RWPE2 (cell line): ENCODE results near the gene ARF1.

Experiments used
- ATAC-seq: fragments of 200-7000 bp; cut with Tn5 transposase; 3 replicates; pipeline ENCODE4 v1.9.1; 2021; ENCODE audit warnings: low read depth
- DNase-seq: peaks from one replicate; pipeline ENCODE4 v3.0.0-alpha.2; 2020; ENCODE audit warnings: low spot score
- H3K27ac ChIP-seq: fragments of 450-650 bp; 2 replicates; pipeline ENCODE4 v1.5.1; 2017; ENCODE audit warnings: mild to moderate bottlenecking; ENCODE audit not compliant: poor library complexity, severe bottlenecking
- H3K27me3 ChIP-seq: fragments of 250-450 bp; sonication (Bioruptor Pico); 2 replicates; pipeline ENCODE4 v1.5.1; 2021; ENCODE audit warnings: mild to moderate bottlenecking, moderate library complexity; ENCODE audit not compliant: insufficient read depth, poor library complexity, severe bottlenecking
- H3K36me3 ChIP-seq: fragments of 250-450 bp; sonication (Bioruptor Pico); 2 replicates; pipeline ENCODE4 v1.5.1; 2020; ENCODE audit warnings: low read depth, mild to moderate bottlenecking, moderate library complexity
- H3K4me1 ChIP-seq: fragments of 250-450 bp; sonication (Bioruptor Pico); 2 replicates; pipeline ENCODE4 v1.5.1; 2021; ENCODE audit warnings: mild to moderate bottlenecking, moderate library complexity; ENCODE audit not compliant: insufficient read depth, poor library complexity, severe bottlenecking
- H3K4me3 ChIP-seq: fragments of 250-450 bp; sonication (Bioruptor Pico); 2 replicates; pipeline ENCODE4 v1.5.1; 2021; ENCODE audit warnings: mild to moderate bottlenecking, moderate library complexity; ENCODE audit not compliant: severe bottlenecking
- H3K9me3 ChIP-seq: fragments of 250-450 bp; sonication (Bioruptor Pico); 2 replicates; pipeline ENCODE4 v1.5.1; 2021; ENCODE audit warnings: mild to moderate bottlenecking, moderate library complexity; ENCODE audit not compliant: severe bottlenecking
- TF ChIP-seq, protein P1 (sequence below): fragments of 450-650 bp; IDR thresholded peaks from one replicate; pipeline ENCODE4 v1.5.1; 2017; ENCODE audit warnings: mild to moderate bottlenecking, moderate library complexity; ENCODE audit not compliant: poor library complexity, severe bottlenecking

Gene ARF1

DNA sequence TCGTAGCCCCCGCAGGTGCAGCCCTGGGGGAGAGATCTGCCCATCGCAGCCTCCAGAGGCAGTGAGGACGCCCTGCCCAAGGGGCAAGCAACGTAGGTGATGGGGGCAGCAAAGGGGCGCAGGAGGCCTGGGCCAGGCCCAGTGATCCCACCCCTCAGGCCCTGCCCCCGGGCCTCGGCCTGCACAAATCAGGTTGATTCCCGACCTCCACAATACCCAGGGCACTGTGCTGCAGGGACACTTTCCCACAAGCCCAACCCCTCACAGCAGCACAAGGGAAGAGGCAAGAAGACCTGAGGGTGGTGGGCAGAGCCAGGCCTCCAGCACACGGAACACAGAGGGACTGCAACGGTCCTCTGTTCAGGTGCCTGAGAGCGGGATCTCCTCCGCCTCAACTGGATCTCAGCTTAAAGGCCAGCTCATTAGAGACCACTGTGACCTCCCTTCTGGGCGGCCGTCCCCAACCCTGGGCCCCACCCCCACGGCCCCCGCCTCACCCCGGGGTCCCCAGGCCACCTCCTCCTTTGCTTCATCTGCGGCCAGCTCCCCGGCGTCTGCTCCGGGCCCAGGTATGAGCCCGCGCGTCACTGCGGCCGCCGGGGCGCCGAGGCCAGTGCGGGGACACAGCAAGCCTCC, 812 bp upstream of the ARF1 start:
- ATAC-seq (peak; percentile 26; the same call in 2 of the 3 replicates), DNase-seq (no peak)
- peaks cover 23% of the 10 kb centered on the region for H3K4me1 ChIP-seq
- no peaks in the 10 kb centered on the region for H3K27me3 ChIP-seq
- no peaks in the 10 kb centered on the region for H3K9me3 ChIP-seq
- peak overlapping the region; percentile 73 for H3K27ac ChIP-seq
- H3K4me3 ChIP-seq = peak overlapping the region; percentile 88
- peaks cover 17% of the 10 kb centered on the region for H3K36me3 ChIP-seq
- TF ChIP-seq, protein P1, sequence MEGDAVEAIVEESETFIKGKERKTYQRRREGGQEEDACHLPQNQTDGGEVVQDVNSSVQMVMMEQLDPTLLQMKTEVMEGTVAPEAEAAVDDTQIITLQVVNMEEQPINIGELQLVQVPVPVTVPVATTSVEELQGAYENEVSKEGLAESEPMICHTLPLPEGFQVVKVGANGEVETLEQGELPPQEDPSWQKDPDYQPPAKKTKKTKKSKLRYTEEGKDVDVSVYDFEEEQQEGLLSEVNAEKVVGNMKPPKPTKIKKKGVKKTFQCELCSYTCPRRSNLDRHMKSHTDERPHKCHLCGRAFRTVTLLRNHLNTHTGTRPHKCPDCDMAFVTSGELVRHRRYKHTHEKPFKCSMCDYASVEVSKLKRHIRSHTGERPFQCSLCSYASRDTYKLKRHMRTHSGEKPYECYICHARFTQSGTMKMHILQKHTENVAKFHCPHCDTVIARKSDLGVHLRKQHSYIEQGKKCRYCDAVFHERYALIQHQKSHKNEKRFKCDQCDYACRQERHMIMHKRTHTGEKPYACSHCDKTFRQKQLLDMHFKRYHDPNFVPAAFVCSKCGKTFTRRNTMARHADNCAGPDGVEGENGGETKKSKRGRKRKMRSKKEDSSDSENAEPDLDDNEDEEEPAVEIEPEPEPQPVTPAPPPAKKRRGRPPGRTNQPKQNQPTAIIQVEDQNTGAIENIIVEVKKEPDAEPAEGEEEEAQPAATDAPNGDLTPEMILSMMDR = no peak

DNA sequence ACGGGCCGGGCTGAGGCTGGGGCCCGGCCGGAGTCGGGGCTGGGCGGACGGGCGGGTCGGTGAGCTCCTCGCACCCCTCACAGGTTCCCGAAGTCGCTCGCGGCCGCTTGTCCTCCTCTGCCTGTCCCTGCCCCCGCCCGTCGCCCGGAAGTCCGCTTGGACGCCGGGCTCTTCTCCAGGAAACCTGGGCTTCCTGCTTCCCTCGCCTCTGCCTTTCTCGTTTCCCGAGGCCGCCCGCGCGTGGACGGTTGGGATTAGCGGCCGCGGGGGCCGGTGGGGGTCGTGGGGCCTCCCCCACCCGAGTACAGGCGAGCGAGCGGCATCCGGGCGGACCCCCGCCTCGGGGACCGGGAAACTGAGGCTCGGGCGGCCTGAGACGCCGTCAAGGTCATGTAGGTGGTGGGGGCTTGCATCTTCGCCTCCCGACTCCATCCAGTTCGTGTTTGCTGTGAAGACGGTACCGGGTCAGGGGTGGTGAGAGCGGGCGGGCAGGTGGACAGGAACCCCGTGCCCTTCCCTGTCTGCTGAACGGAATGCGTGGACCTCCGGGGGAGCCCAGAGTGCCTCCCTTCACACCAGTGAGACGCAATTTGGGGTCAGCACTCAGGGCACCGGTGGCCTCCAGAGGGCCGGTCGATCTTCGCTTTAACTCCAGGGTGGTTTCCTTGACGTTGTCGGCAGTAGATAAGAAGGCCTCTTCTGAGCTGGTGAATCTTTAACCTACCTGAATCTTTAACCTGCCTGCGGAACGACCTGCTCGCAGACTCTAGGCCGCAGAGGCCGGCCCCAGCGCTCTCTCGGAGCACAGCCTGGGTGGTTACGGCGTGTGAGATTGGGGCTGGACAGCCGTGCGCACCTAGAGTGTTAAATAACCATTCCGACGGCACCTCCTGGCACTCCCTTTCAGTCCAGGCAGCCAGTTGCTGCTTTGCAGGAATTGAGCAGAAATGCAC, 686 bp downstream of the ARF1 start:
- Histone ChIP-seq H3K4me3 (peak overlapping the region; percentile 88), H3K27me3 (no peaks in the 10 kb centered on the region), H3K9me3 (no peaks in the 10 kb centered on the region), H3K36me3 (peaks cover 19% of the 10 kb centered on the region), H3K4me1 (peaks cover 38% of the 10 kb centered on the region), H3K27ac (peak overlapping the region; percentile 73)
- no peak for ATAC-seq
- no peak for DNase-seq
- TF ChIP-seq, protein P1 = no peak

DNA sequence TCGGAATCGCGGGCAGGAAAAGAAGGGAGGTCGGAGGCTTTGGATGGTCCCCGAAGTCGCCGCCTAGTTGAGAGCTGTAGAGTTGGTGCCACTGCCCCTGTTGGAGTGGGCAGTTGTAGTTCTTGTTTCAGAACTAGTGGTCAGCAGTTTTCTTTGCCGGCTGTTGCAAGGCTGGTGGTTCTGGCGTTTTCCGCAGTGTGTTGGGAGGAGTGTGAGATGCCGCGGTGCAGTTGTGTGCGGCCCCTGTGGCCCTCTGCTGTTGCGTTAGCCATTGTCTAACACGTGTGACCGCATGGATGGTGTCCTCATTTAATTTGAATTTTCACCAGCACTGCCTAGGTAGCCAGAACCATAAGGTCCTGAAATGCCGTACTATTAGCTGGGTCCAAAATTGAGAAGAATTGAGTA, 1.4 kb downstream of the ARF1 start:
- Histone ChIP-seq H3K27ac (peak overlapping the region; percentile 73), H3K27me3 (no peaks in the 10 kb centered on the region), H3K4me1 (peaks cover 44% of the 10 kb centered on the region), H3K4me3 (peak overlapping the region; percentile 88), H3K9me3 (no peaks in the 10 kb centered on the region), H3K36me3 (peaks cover 25% of the 10 kb centered on the region)
- ATAC-seq (no peak), DNase-seq (no peak)
- TF ChIP-seq, protein P1 = no peak

DNA sequence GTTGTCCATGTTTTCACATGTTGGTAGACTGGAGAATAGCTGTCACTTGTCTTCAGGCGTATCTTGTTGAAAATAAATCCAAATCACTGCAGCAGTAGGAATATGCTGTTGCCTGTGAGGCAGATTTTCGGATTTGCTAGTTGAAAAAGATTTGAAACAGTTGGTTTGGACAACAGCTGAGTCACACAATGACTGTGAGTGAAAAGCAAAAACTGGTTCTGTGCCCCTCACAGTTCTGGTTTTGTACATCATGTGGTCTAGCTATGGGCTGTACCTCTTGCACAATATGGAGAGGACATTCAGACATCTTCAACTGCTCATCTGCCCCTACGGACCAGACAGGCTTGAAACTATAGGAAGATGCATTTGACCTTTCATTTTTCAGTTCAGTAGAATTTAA, 1.8 kb downstream of the ARF1 start:
- peaks cover 44% of the 10 kb centered on the region for H3K4me1 ChIP-seq
- H3K36me3 ChIP-seq = peaks cover 29% of the 10 kb centered on the region
- H3K4me3 ChIP-seq = peak overlapping the region; percentile 88
- H3K9me3 ChIP-seq = no peaks in the 10 kb centered on the region
- no peak for ATAC-seq
- H3K27me3 ChIP-seq = no peaks in the 10 kb centered on the region
- TF ChIP-seq, protein P1 = no peak
- peak overlapping the region; percentile 73 for H3K27ac ChIP-seq
- DNase-seq = no peak
